ENCODE measurements around the gene ADGRA3. TPM values are rescaled to one million over a fixed set of nuclear protein-coding genes. Genes with fewer than 3 reads are reported as not detected.

The ADGRA3 gene
- total RNA-seq, 6 experiments from 2014 or later, result 25.0 to 146 (median 60.2) TPM

GRCh38 chr4:22534374-22534773 is 18.5 kb upstream of the ADGRA3 start:
- Histone ChIP-seq H3K27ac (no peak overlapping the region), H3K9me3 (no peaks in the 10 kb centered on the region), H3K4me3 (no peak overlapping the region), H3K27me3 (no peaks in the 10 kb centered on the region), H3K4me1 (no peaks in the 10 kb centered on the region), H3K36me3 (no peaks in the 10 kb centered on the region)
- 58% methylated on average over 1 of the region's 1 CpG for WGBS (ENCODE audit: insufficient coverage, low coverage, low lambda C conversion rate, missing lambda C conversion rate)
- no peak for DNase-seq
- intact Hi-C loops (cut with DNase I), result no loop called here
- TF ChIP-seq CTCF (IDR thresholded peaks at IDR 0.05) (no peak), POLR2A (IDR thresholded peaks at IDR 0.05) (no peak)
- ATAC-seq, result no peak

- 67% methylated on average over 1 of the region's 1 CpG for WGBS (ENCODE audit: insufficient coverage, low coverage, low lambda C conversion rate, missing lambda C conversion rate)
- H3K27me3 ChIP-seq, result no peaks in the 10 kb centered on the region
- no peaks in the 10 kb centered on the region for H3K9me3 ChIP-seq
- H3K4me3 ChIP-seq, result no peak overlapping the region
- no peaks in the 10 kb centered on the region for H3K4me1 ChIP-seq
- TF ChIP-seq POLR2A (IDR thresholded peaks at IDR 0.05) (no peak), CTCF (IDR thresholded peaks at IDR 0.05) (no peak)
- no peak for DNase-seq
- no peak overlapping the region for H3K27ac ChIP-seq
- intact Hi-C loops (cut with DNase I), result no loop called here
- H3K36me3 ChIP-seq, result no peaks in the 10 kb centered on the region
- ATAC-seq, result no peak
Observed at GRCh38 chr4:22532896-22533295, 17.0 kb upstream of the ADGRA3 start.

GRCh38 chr4:22532117-22532516 is 16.3 kb upstream of the ADGRA3 start:
- Histone ChIP-seq H3K4me1 (no peaks in the 10 kb centered on the region), H3K36me3 (no peaks in the 10 kb centered on the region), H3K9me3 (no peaks in the 10 kb centered on the region), H3K27ac (no peak overlapping the region), H3K27me3 (no peaks in the 10 kb centered on the region), H3K4me3 (no peak overlapping the region)
- DNase-seq, result no peak
- TF ChIP-seq POLR2A (IDR thresholded peaks at IDR 0.05) (no peak), CTCF (IDR thresholded peaks at IDR 0.05) (no peak)
- ATAC-seq, result no peak
- WGBS (ENCODE audit: insufficient coverage, low coverage, low lambda C conversion rate, missing lambda C conversion rate), result 36% methylated on average over 1 of the region's 1 CpG
- intact Hi-C loops (cut with DNase I), result no loop called here

GRCh38 chr4:22531311-22532019 is 15.6 kb upstream of the ADGRA3 start:
- Histone ChIP-seq H3K27me3 (no peaks in the 10 kb centered on the region), H3K4me3 (no peak overlapping the region), H3K9me3 (no peaks in the 10 kb centered on the region), H3K4me1 (no peaks in the 10 kb centered on the region), H3K36me3 (no peaks in the 10 kb centered on the region), H3K27ac (no peak overlapping the region)
- intact Hi-C loops (cut with DNase I), result no loop called here
- DNase-seq (no peak), ATAC-seq (no peak)
- 67% methylated on average over 4 of the region's 4 CpGs for WGBS (ENCODE audit: insufficient coverage, low coverage, low lambda C conversion rate, missing lambda C conversion rate)
- no peak for TF ChIP-seq POLR2A (IDR thresholded peaks at IDR 0.05)

GRCh38 chr4:22524895-22525294 is 9.0 kb upstream of the ADGRA3 start:
- ATAC-seq, result no peak
- TF ChIP-seq CTCF (IDR thresholded peaks at IDR 0.05) (no peak), POLR2A (IDR thresholded peaks at IDR 0.05) (no peak)
- no peak overlapping the region for H3K4me3 ChIP-seq
- no peaks in the 10 kb centered on the region for H3K4me1 ChIP-seq
- no peaks in the 10 kb centered on the region for H3K36me3 ChIP-seq
- 73% methylated on average over 3 of the region's 3 CpGs for WGBS (ENCODE audit: insufficient coverage, low coverage, low lambda C conversion rate, missing lambda C conversion rate)
- DNase-seq, result no peak
- intact Hi-C loops (cut with DNase I), result no loop called here
- H3K27me3 ChIP-seq, result no peaks in the 10 kb centered on the region
- no peaks in the 10 kb centered on the region for H3K9me3 ChIP-seq
- H3K27ac ChIP-seq, result no peak overlapping the region
